Mucosa of descending colon (tissue), 3 donors: ENCODE results near the gene CBLN1. TPM values are rescaled to one million over a fixed set of nuclear protein-coding genes. Genes with fewer than 3 reads are reported as not detected.

ENCODE experiments used
- ATAC-seq: fragments of 200-7000 bp; cut with Tn5 transposase; one replicate; pipeline ENCODE4 v1.9.1; 2020; ENCODE audit warnings: mild to moderate bottlenecking, moderate library complexity
- DNase-seq, 3 donors: peaks; one replicate each; pipeline ENCODE4 v3.0.0-alpha.2; 2020
- H3K36me3 ChIP-seq: fragments of 200-600 bp; one replicate; pipeline ENCODE4 v1.8.0; 2021; ENCODE audit warnings: low read depth, mild to moderate bottlenecking
- H3K4me1 ChIP-seq: fragments of 200-600 bp; one replicate; pipeline ENCODE4 v1.8.0; 2021; ENCODE audit warnings: low read depth, mild to moderate bottlenecking
- H3K4me3 ChIP-seq: fragments of 200-600 bp; one replicate; pipeline ENCODE4 v1.8.0; 2021; ENCODE audit warnings: mild to moderate bottlenecking
- H3K9me3 ChIP-seq: fragments of 200-600 bp; one replicate; pipeline ENCODE4 v1.8.0; 2021; ENCODE audit warnings: mild to moderate bottlenecking
- CTCF ChIP-seq: fragments of 200-600 bp; IDR thresholded peaks from one replicate; pipeline ENCODE4 v1.8.0; 2022; ENCODE audit warnings: antibody characterized with exemption, mild to moderate bottlenecking
- intact Hi-C, 2 donors: fragments of 100-400 bp; cut with DNase I in 1 of 2; cut with micrococcal nuclease in 1 of 2; formaldehyde crosslinking; loops; one replicate each; pipeline versions ENCODE4 v1.11.0 to v1.11.1; 2022; cut with DNase I, micrococcal nuclease
- total RNA-seq, 3 donors: library from RNA; stranded (reverse); fragmentation: NEBNext Ultra II Directional in 2 of 3; extraction: Animal tissue kit (Norgen Biotek cat#: 25700) in 2 of 3; gene quantifications; one replicate each; pipeline versions ENCODE4 v1.2.1 to v1.2.4, GENCODE V29; 2021 to 2023
- donor health status: DM: no; HTN: no; CAD: no; lungs with moderate emphysema.
- donor health status: DM: no; HTN: no; CAD: no.
- donor health status: DM: no; HTN: yes; CAD: no.

The CBLN1 gene
- total RNA-seq, 3 donors from 2014 or later: 0.29 to 0.76 (median 0.70) TPM

DNA sequence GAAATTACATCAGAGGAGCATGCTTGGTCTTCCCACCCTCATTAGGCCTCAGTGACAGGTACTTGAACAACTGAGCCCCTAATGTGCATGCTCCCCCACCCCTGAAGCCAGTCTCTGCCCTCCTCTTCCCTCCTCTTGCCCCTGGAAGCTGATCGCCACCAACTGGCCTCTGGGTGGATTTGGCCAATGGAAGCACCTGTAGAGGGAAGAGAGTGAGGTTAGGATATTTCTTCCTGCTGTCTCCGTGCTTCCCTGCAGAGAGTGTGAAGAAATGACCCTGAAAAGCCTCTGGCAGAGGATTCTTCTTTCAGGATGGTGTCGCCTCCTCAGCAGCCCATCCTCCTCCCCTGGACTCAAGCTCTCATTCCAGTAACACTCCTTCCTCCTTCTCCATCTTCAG, 5.9 kb upstream of the CBLN1 start:
- intact Hi-C loops: no loop called here
- no peaks in the 10 kb centered on the region for H3K9me3 ChIP-seq
- no peaks in the 10 kb centered on the region for H3K36me3 ChIP-seq
- no peak for TF ChIP-seq CTCF
- no peak overlapping the region for H3K4me3 ChIP-seq
- peaks cover 10% of the 10 kb centered on the region for H3K4me1 ChIP-seq
- DNase-seq (no peak), ATAC-seq (no peak)

DNA sequence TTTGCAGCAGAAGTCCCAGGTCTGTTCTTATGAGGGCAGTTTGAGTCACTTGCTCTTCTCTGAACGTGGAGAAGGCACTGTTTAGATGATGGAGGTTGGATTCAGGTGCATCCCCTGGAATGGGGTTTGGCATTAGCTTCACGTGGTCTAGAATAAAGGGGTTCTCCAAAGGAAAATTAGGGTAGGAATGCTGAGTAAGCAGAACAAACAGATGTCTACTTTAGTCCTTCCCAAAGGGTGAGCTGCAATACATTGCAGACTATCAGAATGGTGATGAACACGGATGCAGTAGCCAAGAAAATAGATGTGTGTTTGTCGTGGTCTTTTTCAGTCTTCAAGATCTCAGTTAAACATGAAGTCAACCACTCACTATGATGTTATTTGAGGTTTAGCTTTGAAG, 3.3 kb upstream of the CBLN1 start:
- Histone ChIP-seq H3K4me3 (no peak overlapping the region), H3K4me1 (peaks cover 21% of the 10 kb centered on the region), H3K36me3 (no peaks in the 10 kb centered on the region), H3K9me3 (no peaks in the 10 kb centered on the region)
- no peak for DNase-seq
- no peak for TF ChIP-seq CTCF
- intact Hi-C loops: no loop called here
- no peak for ATAC-seq

DNA sequence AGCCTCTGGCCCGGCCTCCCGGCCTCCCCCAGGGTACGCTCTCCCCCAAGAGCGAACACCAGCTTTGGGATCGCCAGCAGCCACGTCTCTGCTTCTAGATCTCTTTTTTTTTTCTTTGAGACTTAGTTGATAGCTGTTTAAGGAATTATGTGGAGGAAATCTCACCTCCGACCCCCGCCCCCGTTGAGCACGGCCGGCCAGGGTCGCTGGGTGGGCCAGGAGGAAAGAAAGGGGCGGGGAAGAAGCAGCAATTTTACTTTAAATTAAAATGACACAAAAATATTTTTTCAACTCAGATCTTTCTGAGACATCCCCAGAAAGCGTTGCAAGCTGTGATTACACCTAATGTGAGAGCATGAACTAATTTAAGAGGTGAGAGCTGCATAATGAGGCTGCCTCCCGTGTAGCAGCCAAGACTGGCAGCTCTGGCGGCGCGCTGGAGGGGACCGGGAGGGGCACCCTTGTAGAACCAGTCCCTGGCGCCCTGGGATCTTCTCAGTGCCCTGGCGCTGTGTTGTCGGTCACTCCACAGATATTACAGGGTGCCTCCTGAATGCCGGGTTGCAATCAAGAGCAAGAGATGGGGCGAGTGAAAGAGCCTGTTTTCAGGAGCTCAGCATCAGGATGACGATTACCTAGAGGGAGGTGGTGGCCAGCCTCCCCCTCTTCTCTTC, 1.9 kb upstream of the CBLN1 start:
- DNase-seq: no peak
- no peak overlapping the region for H3K4me3 ChIP-seq
- no peaks in the 10 kb centered on the region for H3K36me3 ChIP-seq
- no peak for TF ChIP-seq CTCF
- peaks cover 23% of the 10 kb centered on the region for H3K4me1 ChIP-seq
- ATAC-seq: no peak
- H3K9me3 ChIP-seq: no peaks in the 10 kb centered on the region
- intact Hi-C loops: no loop called here

- intact Hi-C loops: no loop called here
- peak in 2 of 3 donors; percentile 38 to 42 for DNase-seq
- H3K4me3 ChIP-seq: no peak overlapping the region
- ATAC-seq: no peak
- H3K36me3 ChIP-seq: no peaks in the 10 kb centered on the region
- no peaks in the 10 kb centered on the region for H3K9me3 ChIP-seq
- H3K4me1 ChIP-seq: peaks cover 23% of the 10 kb centered on the region
- no peak for TF ChIP-seq CTCF
These were observed 1.2 kb upstream of the CBLN1 start for GRCh38 chr16:49282690-49283375.

DNA sequence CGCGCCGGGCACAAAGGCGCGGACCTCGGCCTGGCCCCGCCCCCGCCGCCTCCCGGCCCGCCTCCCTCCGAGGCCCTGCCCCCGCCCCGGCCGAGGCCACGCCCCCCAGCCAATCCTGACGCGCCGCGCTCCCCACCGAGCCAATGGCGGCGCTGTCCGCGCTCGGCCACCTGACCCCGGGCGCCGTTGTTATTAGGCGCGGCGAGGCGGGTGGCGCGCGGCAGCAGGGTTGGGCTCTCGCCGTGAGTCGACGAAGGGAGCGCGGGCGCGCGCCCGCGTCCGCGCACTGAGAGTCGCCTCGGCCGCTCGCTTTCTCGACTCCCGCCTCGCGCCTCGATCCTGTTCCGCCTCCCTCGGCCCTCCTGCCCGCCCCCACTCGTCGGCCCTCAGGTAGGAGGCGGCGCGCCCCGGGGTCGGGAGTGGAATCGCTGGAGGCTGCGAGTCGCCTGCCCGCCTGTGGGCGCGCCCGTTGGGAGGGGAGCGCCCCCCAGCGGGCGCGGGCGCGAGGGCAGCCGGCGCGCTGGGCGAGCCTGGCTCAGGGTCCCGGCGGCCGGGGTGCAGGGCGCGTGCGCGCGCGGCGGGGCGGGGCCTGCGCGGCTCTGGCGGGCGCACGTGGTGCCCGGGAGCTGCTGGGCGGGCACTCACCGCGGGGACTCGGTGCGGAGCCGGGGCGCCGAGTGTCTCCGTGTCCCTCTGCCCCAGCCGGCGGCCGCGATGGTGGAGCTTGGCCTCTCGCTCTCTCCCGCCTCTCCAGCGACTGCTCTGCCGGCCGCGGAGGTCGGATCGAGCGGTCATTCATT, 405 bp upstream of the CBLN1 start:
- ATAC-seq (peak; percentile 96), DNase-seq (peak; percentile 91 to 95 (median 92))
- H3K4me3 ChIP-seq: no peak overlapping the region
- H3K36me3 ChIP-seq: no peaks in the 10 kb centered on the region
- peak; percentile 50 for TF ChIP-seq CTCF
- intact Hi-C loops: no loop called here
- H3K4me1 ChIP-seq: peaks cover 23% of the 10 kb centered on the region
- no peaks in the 10 kb centered on the region for H3K9me3 ChIP-seq
